NCI-H82 (cell line): ENCODE data around the gene DRD1.
"Not testable (repeated sequence)": the region's sequence is repeated elsewhere in the genome, so short reads cannot be mapped to it uniquely, and the experiment has no call there.

Experiments
- DNase-seq: peaks from one replicate; lab custom pipeline; 2025; lab: John Stamatoyannopoulos, UW

The DRD1 gene

DNA sequence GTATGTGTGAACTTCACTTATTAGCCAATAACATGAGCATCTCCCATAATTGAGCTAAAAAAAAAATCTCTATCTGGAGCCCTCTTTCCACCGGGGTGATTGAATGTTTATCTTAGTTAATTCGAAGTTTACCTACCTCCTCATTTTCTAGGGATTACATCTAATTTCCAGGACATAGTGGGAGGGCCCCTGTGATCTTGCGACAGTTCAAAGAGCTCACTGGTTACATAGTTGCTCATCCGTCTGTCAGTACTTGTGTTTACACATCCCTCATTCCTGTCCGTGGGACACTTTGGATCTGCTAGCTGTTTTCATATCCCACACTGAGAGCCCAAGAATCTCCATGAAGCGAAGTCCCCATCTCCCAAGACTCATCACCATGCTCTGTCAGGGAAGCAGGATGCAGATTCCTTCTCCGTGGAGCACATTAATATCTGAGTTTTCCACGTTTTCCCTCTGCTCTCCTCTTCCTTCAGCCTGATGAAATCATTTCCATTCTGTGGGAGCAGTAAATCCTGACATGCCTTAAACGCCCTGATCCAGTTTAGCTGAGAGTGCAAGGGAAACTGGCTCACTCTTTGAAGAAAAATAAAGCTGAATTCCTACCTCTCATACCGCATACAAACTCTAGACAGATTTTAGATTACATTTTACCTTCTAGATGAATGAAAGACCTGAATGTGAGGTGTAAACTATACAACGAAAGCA, 24.2 kb upstream of the DRD1 start:
- peak; percentile 49 for DNase-seq

DNA sequence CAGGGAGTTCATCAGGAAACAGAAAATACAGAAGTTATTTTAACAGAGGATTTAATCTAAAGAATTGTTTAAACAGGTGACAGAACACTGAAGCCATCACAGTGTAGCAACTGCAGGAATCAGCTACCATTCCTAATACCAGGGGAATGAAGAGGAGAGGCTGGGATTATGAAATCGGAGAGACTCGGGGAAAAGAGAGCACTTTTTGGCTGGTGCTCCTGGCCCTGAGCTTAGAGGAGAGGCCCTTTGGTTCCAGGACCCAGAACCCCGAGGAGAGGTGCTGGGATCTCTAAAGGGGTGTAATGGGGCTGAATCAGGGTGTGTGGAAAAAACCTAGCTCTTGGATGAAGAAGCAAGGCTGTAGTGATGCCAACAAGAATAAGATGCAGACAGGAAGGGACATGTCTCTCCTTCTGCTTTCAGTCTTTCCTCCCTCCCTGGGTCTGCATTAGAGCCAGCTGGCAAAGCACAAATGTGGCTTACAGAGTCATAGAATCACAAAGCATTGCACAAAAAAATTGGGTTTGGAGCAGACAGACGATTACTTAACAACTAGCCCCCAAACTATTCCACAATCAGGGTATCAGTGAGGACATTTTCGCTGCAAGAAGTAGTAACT, 22.8 kb upstream of the DRD1 start:
- no peak for DNase-seq

DNA sequence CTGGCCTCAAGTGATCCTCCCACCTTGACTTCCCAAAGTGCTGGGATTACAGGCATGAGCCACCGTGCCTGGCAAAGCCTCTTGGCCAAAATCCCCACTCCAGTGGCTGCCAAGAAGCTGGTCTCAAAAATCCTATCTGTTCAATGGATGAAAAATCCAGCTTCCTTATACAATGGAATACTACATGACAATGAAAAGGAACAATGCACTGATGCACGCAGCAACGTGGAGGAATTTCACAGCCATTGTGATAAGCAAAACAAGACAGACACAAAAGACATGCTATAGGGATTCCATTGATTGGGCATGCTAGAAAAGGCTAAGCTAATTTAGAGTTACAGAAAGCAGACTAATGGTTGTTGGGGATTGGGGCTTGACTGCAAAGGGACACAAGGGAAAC, 21.3 kb upstream of the DRD1 start:
- DNase-seq = no peak

DNA sequence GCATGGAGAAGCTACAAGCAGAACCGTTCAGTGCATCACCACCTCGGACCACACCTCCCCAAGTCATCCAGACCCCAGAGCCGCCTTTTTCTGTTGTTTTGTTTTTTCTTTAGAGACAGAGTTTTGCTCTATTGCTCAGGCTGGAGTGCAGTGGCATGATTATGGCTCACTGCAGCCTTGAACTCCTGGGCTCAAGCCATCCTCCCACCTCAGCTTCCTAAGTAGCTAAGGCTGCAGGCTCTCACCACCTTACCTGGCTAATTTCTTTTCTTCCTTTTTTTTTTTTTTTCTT, 20.9 kb upstream of the DRD1 start:
- no peak for DNase-seq

GRCh38 chr5:175464074-175464941, 20.3 kb upstream of the DRD1 start:
- peak; percentile 70 for DNase-seq

GRCh38 chr5:175463641-175464040, 19.7 kb upstream of the DRD1 start:
- peak; percentile 1 for DNase-seq

DNA sequence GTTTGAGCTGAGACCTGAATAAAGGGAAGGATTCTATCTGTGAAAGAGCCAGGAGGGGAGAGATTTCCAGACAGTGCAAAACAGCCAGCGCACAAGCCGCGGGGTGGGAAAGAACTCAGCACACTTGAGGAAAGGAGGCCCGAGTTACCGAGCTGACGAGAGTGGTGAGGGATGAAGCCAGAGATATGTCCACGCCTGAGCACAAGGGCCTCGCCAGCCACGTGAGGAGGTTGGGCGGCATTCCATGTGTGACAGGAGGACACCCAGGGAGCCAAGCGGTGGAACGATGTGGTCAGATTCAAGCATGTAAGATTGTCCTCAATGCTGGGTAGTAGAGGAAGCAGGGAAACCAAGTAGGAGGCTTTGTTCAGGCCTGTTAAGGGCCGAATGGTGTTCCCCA, 17.4 kb upstream of the DRD1 start:
- DNase-seq = no peak

- DNase-seq = no peak
These were observed 16.6 kb upstream of the DRD1 start for GRCh38 chr5:175460552-175460951.

- peak; percentile 24 for DNase-seq
These were observed 16.1 kb upstream of the DRD1 start for GRCh38 chr5:175460126-175460525.

DNA sequence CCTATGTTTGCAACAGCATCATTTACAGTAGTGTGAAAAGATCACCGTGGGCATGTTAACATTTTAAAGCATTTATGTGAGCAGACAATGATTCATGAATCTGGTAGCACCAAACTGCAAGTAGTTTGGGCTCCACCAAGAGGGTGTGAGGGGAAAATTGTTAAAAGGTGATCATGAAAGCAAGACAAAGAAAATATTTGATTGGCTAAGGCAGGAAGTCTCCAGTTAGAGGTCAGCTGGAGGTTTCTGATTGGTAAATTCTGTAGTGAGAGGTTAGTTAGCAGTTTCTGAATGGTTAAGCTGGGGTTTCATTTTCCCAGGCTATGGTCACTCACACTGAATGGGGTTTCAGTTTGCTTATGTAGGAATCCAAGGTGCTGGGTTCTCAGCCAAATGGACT, 13.5 kb upstream of the DRD1 start:
- DNase-seq = no peak

- no peak for DNase-seq
These were observed 12.2 kb upstream of the DRD1 start for GRCh38 chr5:175456105-175456742.

- DNase-seq = not testable (repeated sequence)
These were observed 10.4 kb upstream of the DRD1 start for GRCh38 chr5:175454338-175454737.

GRCh38 chr5:175452166-175452565, 8.2 kb upstream of the DRD1 start:
- no peak for DNase-seq

- no peak for DNase-seq
These were observed 4.3 kb upstream of the DRD1 start for GRCh38 chr5:175448276-175448675.

DNA sequence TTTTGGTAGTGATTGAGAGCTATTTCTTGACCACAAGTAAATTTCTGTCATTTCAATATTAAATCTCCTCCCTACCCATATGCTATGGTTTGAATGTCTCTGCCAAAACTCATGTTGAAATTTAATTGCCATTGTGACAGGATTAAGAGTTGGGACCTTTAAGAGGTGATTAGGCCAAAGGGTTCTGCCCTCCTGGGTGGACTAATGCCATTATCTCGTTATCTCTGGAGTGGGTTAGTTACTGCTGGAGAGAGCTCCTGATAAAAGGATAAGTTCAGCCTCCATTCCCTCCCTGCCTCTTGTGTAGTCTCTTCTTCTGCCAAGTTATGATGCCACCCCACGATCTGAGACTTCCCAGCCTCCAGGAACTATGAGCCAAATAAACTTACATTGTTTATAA, 3.6 kb upstream of the DRD1 start:
- peak; percentile 67 for DNase-seq

- DNase-seq = not testable (repeated sequence)
These were observed 2.4 kb upstream of the DRD1 start for GRCh38 chr5:175446378-175446777.

- no peak for DNase-seq
These were observed 999 bp upstream of the DRD1 start for GRCh38 chr5:175444905-175445456.

GRCh38 chr5:175443514-175444059, 395 bp downstream of the DRD1 start:
- peak; percentile 40 for DNase-seq

DNA sequence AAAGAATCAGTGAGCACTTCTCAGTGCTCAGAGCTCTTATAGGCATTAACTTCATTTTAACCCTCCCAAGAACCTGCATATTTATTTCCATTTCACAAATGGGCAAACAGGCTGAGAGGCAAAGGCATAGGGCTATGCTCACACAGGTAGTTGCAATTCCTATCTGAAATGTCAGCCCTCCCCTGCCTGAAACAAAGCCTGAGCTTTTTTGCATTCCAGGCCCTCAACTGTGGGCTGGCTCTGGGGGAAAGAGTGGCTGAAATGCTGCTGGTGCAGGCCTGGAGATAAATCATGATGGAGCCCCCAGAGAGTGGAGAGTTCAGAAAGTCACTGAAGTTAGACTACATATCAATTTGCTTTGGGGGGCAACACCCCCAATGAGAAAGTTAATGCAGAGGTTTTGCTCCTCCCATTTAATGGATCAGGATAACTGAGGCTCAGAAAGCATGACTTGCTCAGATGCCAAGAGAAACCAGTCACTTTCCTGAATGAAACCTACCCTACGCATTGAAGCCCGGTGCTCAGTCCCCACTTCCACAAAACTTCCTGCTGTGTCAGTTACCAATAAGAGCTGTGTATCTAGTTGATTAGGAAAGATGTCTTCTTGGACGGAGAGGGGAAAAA, 5.6 kb downstream of the DRD1 start:
- no peak for DNase-seq

DNA sequence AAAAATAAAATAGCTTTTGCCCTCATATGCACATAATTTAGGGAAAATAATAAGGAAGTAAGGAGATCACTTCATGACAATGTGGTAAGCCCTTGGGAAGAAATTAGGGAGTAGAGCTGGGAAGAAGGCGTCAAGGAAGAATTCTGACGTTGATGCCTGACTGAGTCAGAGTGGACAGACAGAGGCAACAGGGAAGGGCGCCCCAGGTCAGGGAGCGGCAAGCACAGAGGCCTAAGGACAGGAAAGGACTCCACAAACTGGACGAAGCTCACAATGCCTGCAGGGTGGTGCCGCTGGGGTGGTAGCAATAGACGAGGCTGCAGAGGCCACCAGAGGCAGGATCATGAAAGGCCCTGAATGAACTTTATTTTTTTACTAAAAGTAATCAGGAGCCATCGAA, 7.6 kb downstream of the DRD1 start:
- no peak for DNase-seq

DNA sequence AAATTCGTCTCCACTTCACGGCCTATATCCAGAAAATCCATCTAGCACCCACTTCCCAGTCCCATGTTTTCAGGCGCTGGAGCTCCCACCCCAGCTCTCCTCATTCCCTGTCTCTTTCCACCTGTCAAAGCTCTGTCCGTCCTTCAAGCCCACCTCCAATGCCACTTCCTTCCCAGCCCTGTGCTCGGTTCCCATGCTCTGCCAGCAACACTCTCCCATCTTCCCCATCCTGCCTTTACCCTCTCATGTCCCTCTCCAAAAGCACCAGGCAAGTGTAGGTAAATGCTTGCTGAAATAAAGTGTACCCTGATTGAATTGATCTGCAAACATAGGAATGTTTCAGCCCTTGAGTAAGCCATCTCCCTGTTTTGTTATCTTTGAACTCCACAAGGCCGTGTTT, 9.2 kb downstream of the DRD1 start:
- no peak for DNase-seq

GRCh38 chr5:175427762-175428161, 16.2 kb downstream of the DRD1 start:
- no peak for DNase-seq
